OCI-LY7 (cell line): ENCODE results near the gene GATAD2B. TPM values are rescaled to one million over a fixed set of nuclear protein-coding genes. Genes with fewer than 3 reads are reported as not detected.
"Not testable (repeated sequence)": the region's sequence is repeated elsewhere in the genome, so short reads cannot be mapped to it uniquely, and the experiment has no call there.

Experiments used
- BruUV-seq: library from RNA; stranded (reverse); fragments of 400-500 nt; replicated peaks from 2 replicates; lab custom pipeline; 2021; lab: Mats Ljungman, UMichigan
- CTCF ChIA-PET: fragments of 300-600 bp; sonication (Branson Sonifier 250); formaldehyde crosslinking; loops from one replicate; lab custom pipeline; 2022; ENCODE audit warnings: antibody characterized with exemption; ENCODE audit not compliant: unreplicated experiment; lab: Charles Lee
- POLR2A ChIA-PET: fragments of 300-600 bp; sonication (Branson Sonifier 250); formaldehyde crosslinking; loops from one replicate; lab custom pipeline; 2022; ENCODE audit warnings: antibody characterized with exemption; lab: Charles Lee
- DNase-seq: peaks from one replicate; pipeline ENCODE4 v3.0.0-alpha.2; 2015; ENCODE audit warnings: low spot score
- H2AFZ ChIP-seq: fragments of 200-600 bp; sonication (generic), shearing (Covaris generic); 2 replicates; pipeline ENCODE4 v1.6.1; 2014; ENCODE audit warnings: mild to moderate bottlenecking, antibody characterized with exemption, low read length, moderate library complexity
- H3K27ac ChIP-seq: fragments of 200-600 bp; sonication (generic); 2 replicates; pipeline ENCODE4 v1.5.1; 2014; ENCODE audit warnings: mixed run types, low read depth, mild to moderate bottlenecking, moderate library complexity, low read length, inconsistent platforms; ENCODE audit not compliant: poor library complexity, severe bottlenecking
- H3K36me3 ChIP-seq: fragments of 200-600 bp; sonication (generic); 2 replicates; pipeline ENCODE4 v1.6.1; 2014; ENCODE audit warnings: mild to moderate bottlenecking, antibody characterized with exemption, low read length, moderate library complexity, mixed read lengths; ENCODE audit not compliant: insufficient read depth
- H3K4me1 ChIP-seq: fragments of 200-600 bp; sonication (generic); 2 replicates; pipeline ENCODE4 v1.5.1; 2014; ENCODE audit warnings: mild to moderate bottlenecking, low read length; ENCODE audit not compliant: insufficient read depth, poor library complexity, severe bottlenecking
- H3K4me2 ChIP-seq: fragments of 200-600 bp; sonication (generic); 2 replicates; pipeline ENCODE4 v1.6.1; 2014; ENCODE audit warnings: mild to moderate bottlenecking, low read length
- H3K4me3 ChIP-seq: fragments of 200-600 bp; sonication (generic); 2 replicates; pipeline ENCODE4 v1.5.1; 2014; ENCODE audit warnings: mild to moderate bottlenecking, low read depth, low read length; ENCODE audit not compliant: poor library complexity, severe bottlenecking
- H3K79me2 ChIP-seq: fragments of 200-600 bp; sonication (generic); 2 replicates; pipeline ENCODE4 v1.6.1; 2016; ENCODE audit warnings: low read depth, mild to moderate bottlenecking, low read length, moderate library complexity, mixed read lengths; ENCODE audit not compliant: insufficient read depth
- H3K9me2 ChIP-seq: fragments of 200-600 bp; sonication (generic); 2 replicates; pipeline ENCODE4 v1.6.1; 2016; ENCODE audit warnings: mild to moderate bottlenecking, low read length, mixed read lengths; ENCODE audit not compliant: insufficient read depth
- H3K9me3 ChIP-seq: fragments of 200-600 bp; sonication (generic); 2 replicates; pipeline ENCODE4 v1.6.1; 2014; ENCODE audit warnings: mild to moderate bottlenecking, mixed run types, low read length, mixed read lengths
- H4K20me1 ChIP-seq: fragments of 200-600 bp; sonication (generic); 2 replicates; pipeline ENCODE4 v1.6.1; 2014; ENCODE audit warnings: mild to moderate bottlenecking, antibody characterized with exemption, low read length, moderate library complexity, mixed read lengths; ENCODE audit not compliant: insufficient read depth
- CTCF ChIP-seq: fragments of 200-600 bp; sonication (generic); conservative IDR thresholded peaks from 2 replicates; pipeline ENCODE4 v1.5.1; 2014; ENCODE audit warnings: mild to moderate bottlenecking, antibody characterized with exemption, low read length, moderate library complexity, mixed read lengths
- EZH2phosphoT487 ChIP-seq: fragments of 200-600 bp; sonication (generic); IDR thresholded peaks from 2 replicates; pipeline ENCODE4 v1.6.1; 2018; ENCODE audit warnings: low read depth, borderline replicate concordance, mild to moderate bottlenecking, mixed run types, antibody characterized with exemption, low read length, moderate library complexity, mixed read lengths
- intact Hi-C: fragments of 100-400 bp; cut with micrococcal nuclease; formaldehyde crosslinking; loops from one replicate; pipeline ENCODE4 v1.10.0; 2022; ENCODE audit not compliant: unreplicated experiment
- total RNA-seq, 2 experiments: library from RNA; depleted of rRNA in 1 of 2; stranded (reverse); fragments of >200 nt in 1 of 2; shearing (Covaris generic) in 1 of 2; gene quantifications; 2 replicates each; pipeline ENCODE4 v1.2.3, GENCODE V29; 2014 to 2022

GATAD2B gene
- total RNA-seq, 2 experiments from 2014 or later = 11.2 to 65.2 TPM

- Histone ChIP-seq H3K79me2 (no peaks in the 10 kb centered on the region), H2AFZ (no peak overlapping the region), H3K27ac (no peak overlapping the region), H3K36me3 (peaks cover 85% of the 10 kb centered on the region), H3K4me1 (peaks cover 10% of the 10 kb centered on the region), H4K20me1 (no peaks in the 10 kb centered on the region), H3K9me2 (no peaks in the 10 kb centered on the region), H3K4me3 (no peak overlapping the region), H3K4me2 (no peak overlapping the region), H3K9me3 (no peaks in the 10 kb centered on the region)
- DNase-seq = no peak
- intact Hi-C loops = no loop called here
- no TSS peak for BruUV-seq
- ChIA-PET CTCF (no interaction called here), POLR2A (interaction anchor here (0.6 kb wide), 1 partner anchor 30 kb away, joined by 3 read pairs; no protein-coding TSS in a partner anchor)
- TF ChIP-seq EZH2phosphoT487 = no peak
- no peak for TF ChIP-seq CTCF
These were observed 154.2 kb downstream of the GATAD2B start for GRCh38 chr1:153768316-153769181.

- H3K79me2 ChIP-seq = no peaks in the 10 kb centered on the region
- no peak overlapping the region for H3K4me3 ChIP-seq
- H3K27ac ChIP-seq = no peak overlapping the region
- no peaks in the 10 kb centered on the region for H3K9me3 ChIP-seq
- no peak overlapping the region for H2AFZ ChIP-seq
- H3K9me2 ChIP-seq = no peaks in the 10 kb centered on the region
- no peak for DNase-seq
- CTCF ChIA-PET = no interaction called here
- H4K20me1 ChIP-seq = no peaks in the 10 kb centered on the region
- POLR2A ChIA-PET = interaction anchor here (1.2 kb wide), 1 partner anchor 17 kb away, joined by 4 read pairs; no protein-coding TSS in a partner anchor
- peaks cover 85% of the 10 kb centered on the region for H3K36me3 ChIP-seq
- intact Hi-C loops = no loop called here
- no peak overlapping the region for H3K4me2 ChIP-seq
- peaks cover 10% of the 10 kb centered on the region for H3K4me1 ChIP-seq
- no peak for TF ChIP-seq EZH2phosphoT487
- TF ChIP-seq CTCF = no peak
- no TSS peak for BruUV-seq
These were observed 155.3 kb downstream of the GATAD2B start for GRCh38 chr1:153767519-153767918.

- POLR2A ChIA-PET = interaction anchor here (1.1 to 1.2 kb wide), 2 partner anchors 18 to 220 kb away, joined by 4 read pairs; partner anchors contain the start of gene RAB13
- BruUV-seq, H2AFZ ChIP-seq, H3K9me3 ChIP-seq, H3K27ac ChIP-seq, H3K9me2 ChIP-seq, intact Hi-C loops, H4K20me1 ChIP-seq, H3K4me2 ChIP-seq, H3K4me3 ChIP-seq, H3K79me2 ChIP-seq, CTCF ChIA-PET, DNase-seq: not testable (repeated sequence)
- Histone ChIP-seq H3K4me1 (peaks cover 10% of the 10 kb centered on the region), H3K36me3 (peaks cover 86% of the 10 kb centered on the region)
These were observed 156.1 kb downstream of the GATAD2B start for GRCh38 chr1:153766663-153767062.
